Fibroblast of pulmonary artery (primary cell): ENCODE data around the gene LTBP1.
A peak's percentile ranks its signal among the peaks of the same experiment; 100 is the strongest.

Experiments
- DNase-seq: peaks from one replicate; pipeline ENCODE4 v3.0.0-alpha.2; 2010; ENCODE audit warnings: low read depth
- H3K4me3 ChIP-seq: replicated peaks from 2 replicates; pipeline ENCODE4 v1.5.1; 2011; ENCODE audit warnings: low read depth, mild to moderate bottlenecking, control low read depth, low read length, moderate library complexity
- CTCF ChIP-seq: IDR thresholded peaks from 2 replicates; pipeline ENCODE4 v1.5.1; 2011; ENCODE audit warnings: mild to moderate bottlenecking, control low read depth, low read length, inconsistent platforms; ENCODE audit errors: missing control alignments

LTBP1 gene

GRCh38 chr2:33421820-33422219 lies 475.1 kb downstream of the LTBP1 start:
- TF ChIP-seq CTCF: no peak
- no peak overlapping the region for H3K4me3 ChIP-seq
- DNase-seq: no peak

- no peak for TF ChIP-seq CTCF
- no peak overlapping the region for H3K4me3 ChIP-seq
- DNase-seq: no peak
These were observed 478.4 kb downstream of the LTBP1 start for GRCh38 chr2:33425161-33425560.

- TF ChIP-seq CTCF: no peak
- H3K4me3 ChIP-seq: no peak overlapping the region
- DNase-seq: peak; percentile 51
These were observed 478.9 kb downstream of the LTBP1 start for GRCh38 chr2:33425586-33426031.

GRCh38 chr2:33426666-33427231 lies 480.0 kb downstream of the LTBP1 start:
- DNase-seq: peak; percentile 86
- no peak overlapping the region for H3K4me3 ChIP-seq
- no peak for TF ChIP-seq CTCF

- DNase-seq: no peak
- H3K4me3 ChIP-seq: no peak overlapping the region
- TF ChIP-seq CTCF: no peak
These were observed 483.3 kb downstream of the LTBP1 start for GRCh38 chr2:33430077-33430476.

- no peak overlapping the region for H3K4me3 ChIP-seq
- TF ChIP-seq CTCF: no peak
- DNase-seq: no peak
These were observed 484.1 kb downstream of the LTBP1 start for GRCh38 chr2:33430856-33431255.

GRCh38 chr2:33432871-33433270 lies 486.1 kb downstream of the LTBP1 start:
- no peak for DNase-seq
- no peak overlapping the region for H3K4me3 ChIP-seq
- no peak for TF ChIP-seq CTCF
